B cell (primary cell): ENCODE results near the gene TMEM115. TPM values are rescaled to one million over a fixed set of nuclear protein-coding genes. Genes with fewer than 3 reads are reported as not detected.

Experiments
- ATAC-seq: fragments of 200-7000 bp; cut with Tn5 transposase; one replicate; pipeline ENCODE4 v1.10.0; 2021; ENCODE audit warnings: low read depth, mild to moderate bottlenecking, moderate number of reproducible peaks, moderate library complexity
- CTCF ChIA-PET: fragments of 350-600 bp; sonication (Branson Sonifier 250); formaldehyde crosslinking; loops from one replicate; lab custom pipeline; 2021; ENCODE audit warnings: antibody characterized with exemption, inconsistent platforms; lab: Charles Lee
- POLR2A ChIA-PET: fragments of 350-600 bp; sonication (Branson Sonifier 250); formaldehyde crosslinking; loops from one replicate; lab custom pipeline; 2021; ENCODE audit warnings: antibody characterized with exemption; lab: Charles Lee
- DNase-seq: peaks from one replicate; pipeline ENCODE4 v3.0.0; 2013
- H2AFZ ChIP-seq: 2 replicates; pipeline ENCODE4 v1.6.1; 2012; ENCODE audit warnings: mild to moderate bottlenecking, low read depth, low read length; ENCODE audit not compliant: insufficient read depth, poor library complexity, severe bottlenecking
- H3K27ac ChIP-seq, 2 donors: 1 replicate in 1 of 2; 2 replicates in 1 of 2; pipeline ENCODE4 v1.5.1; 2012 to 2013; ENCODE audit warnings: low read length in 2 of 2, mild to moderate bottlenecking in 2 of 2, moderate library complexity in 1 of 2
- H3K27me3 ChIP-seq, 4 experiments: fragments of 200-600 bp in 1 of 4; sonication (generic) in 1 of 4; replicated peaks in 1 of 4; 1 replicate in 2 of 4; 2 replicates in 2 of 4; pipeline versions ENCODE4 v1.6.1 to v1.7.0; 2013 to 2016; ENCODE audit warnings: low read length in 3 of 4, mild to moderate bottlenecking in 2 of 4, mixed read lengths in 1 of 4, moderate library complexity in 1 of 4; ENCODE audit not compliant: insufficient read depth in 4 of 4, control insufficient read depth in 3 of 4; ENCODE audit errors: control extremely low read depth in 1 of 4
- H3K36me3 ChIP-seq, 2 experiments: replicated peaks in 1 of 2; 1 replicate in 1 of 2; 2 replicates in 1 of 2; pipeline versions ENCODE4 v1.6.1 to v1.7.1; 2013; ENCODE audit warnings: low read length in 1 of 2; ENCODE audit not compliant: insufficient read depth in 2 of 2, control insufficient read depth in 1 of 2; ENCODE audit errors: control extremely low read depth in 1 of 2, extremely low read depth in 1 of 2
- H3K4me1 ChIP-seq, 2 donors: fragments of 200-600 bp in 1 of 2; sonication (generic) in 1 of 2; 1 replicate in 1 of 2; 2 replicates in 1 of 2; pipeline versions ENCODE4 v1.5.1 to v1.6.1; 2013 to 2017; ENCODE audit warnings: low read length in 2 of 2; ENCODE audit not compliant: control insufficient read depth in 2 of 2, insufficient read depth in 2 of 2
- H3K4me2 ChIP-seq: replicated peaks from 2 replicates; pipeline ENCODE3; 2012; ENCODE audit warnings: mild to moderate bottlenecking, low read depth, low read length; ENCODE audit not compliant: poor library complexity, severe bottlenecking
- H3K4me3 ChIP-seq, 5 experiments: fragments of 200-600 bp in 1 of 5; sonication (generic) in 1 of 5; 1 replicate in 3 of 5; 2 replicates in 2 of 5; pipeline versions ENCODE4 v1.5.1 to v1.7.0; 2011 to 2016; ENCODE audit warnings: low read length in 4 of 5, mild to moderate bottlenecking in 4 of 5, low read depth in 2 of 5, control low read depth in 1 of 5, moderate library complexity in 1 of 5; ENCODE audit not compliant: insufficient read depth in 1 of 5; ENCODE audit errors: control extremely low read depth in 1 of 5, extremely low read depth in 1 of 5
- H3K79me2 ChIP-seq: fragments of 200-600 bp; sonication (generic); one replicate; pipeline ENCODE4 v1.6.0; 2016; ENCODE audit warnings: low read length; ENCODE audit not compliant: control insufficient read depth, insufficient read depth
- H3K9ac ChIP-seq: fragments of 200-600 bp; sonication (generic); 2 replicates; pipeline ENCODE4 v1.6.1; 2017; ENCODE audit warnings: mild to moderate bottlenecking, low read length, moderate library complexity
- H3K9me3 ChIP-seq, 3 donors: one replicate each; pipeline versions ENCODE4 v1.6.1 to v1.7.1; 2013; ENCODE audit warnings: low read length in 2 of 3; ENCODE audit not compliant: control insufficient read depth in 2 of 3, insufficient read depth in 1 of 3; ENCODE audit errors: control extremely low read depth in 1 of 3
- H4K20me1 ChIP-seq: 2 replicates; pipeline ENCODE4 v1.6.0; 2012; ENCODE audit warnings: mild to moderate bottlenecking, low read length; ENCODE audit not compliant: insufficient read depth, control insufficient read depth, poor library complexity, severe bottlenecking
- H3K27ac Mint-ChIP-seq: one replicate; pipeline ENCODE4 v1.8.0; 2021; ENCODE audit warnings: mixed read lengths
- H3K27me3 Mint-ChIP-seq: one replicate; pipeline ENCODE4 v1.8.0; 2021; ENCODE audit warnings: mixed read lengths
- H3K4me1 Mint-ChIP-seq: one replicate; pipeline ENCODE4 v1.8.0; 2021; ENCODE audit warnings: mixed read lengths
- H3K4me3 Mint-ChIP-seq: one replicate; pipeline ENCODE4 v1.8.0; 2021; ENCODE audit warnings: mixed read lengths
- H3K9me3 Mint-ChIP-seq: one replicate; pipeline ENCODE4 v1.8.0; 2022; ENCODE audit warnings: mixed read lengths; ENCODE audit not compliant: insufficient read depth
- EZH2 ChIP-seq: IDR thresholded peaks from 2 replicates; pipeline ENCODE4 v1.6.1; 2012; ENCODE audit warnings: borderline replicate concordance, low read depth, mild to moderate bottlenecking, moderate library complexity, low read length; ENCODE audit not compliant: insufficient read depth, poor library complexity, severe bottlenecking
- WGBS: methylation state at CpG from one replicate; pipeline ENCODE4 v1.1.5; 2013; ENCODE audit warnings: missing lambda C conversion rate; ENCODE audit not compliant: insufficient coverage; 5-methylcytosine and 5-hydroxymethylcytosine counted together
- intact Hi-C: fragments of 100-400 bp; cut with micrococcal nuclease; formaldehyde crosslinking; loops from one replicate; pipeline ENCODE4 v1.10.0; 2022
- polyA plus RNA-seq: library from polyadenylated mRNA; depleted of rRNA; stranded (reverse); fragments of >200 nt; gene quantifications from 2 replicates; pipeline ENCODE4 v1.2.3, GENCODE V29; 2012
- total RNA-seq, 2 donors: library from RNA; stranded (reverse); fragments of 120-200 nt in 1 of 2; gene quantifications; 1 replicate in 1 of 2; 2 replicates in 1 of 2; pipeline versions ENCODE4 v1.2.3 to v1.2.4, GENCODE V29; 2013 to 2022
- TF ChIP-seq, protein P1 (sequence below): fragments of 200-600 bp; IDR thresholded peaks from one replicate; pipeline ENCODE4 v1.8.0; 2022; ENCODE audit warnings: antibody characterized with exemption, mild to moderate bottlenecking

The TMEM115 gene
- total and polyA plus RNA-seq, 2 donors (not counting 1 experiment from before 2014, with no cell fraction given), result 19.8 to 27.2 TPM

DNA sequence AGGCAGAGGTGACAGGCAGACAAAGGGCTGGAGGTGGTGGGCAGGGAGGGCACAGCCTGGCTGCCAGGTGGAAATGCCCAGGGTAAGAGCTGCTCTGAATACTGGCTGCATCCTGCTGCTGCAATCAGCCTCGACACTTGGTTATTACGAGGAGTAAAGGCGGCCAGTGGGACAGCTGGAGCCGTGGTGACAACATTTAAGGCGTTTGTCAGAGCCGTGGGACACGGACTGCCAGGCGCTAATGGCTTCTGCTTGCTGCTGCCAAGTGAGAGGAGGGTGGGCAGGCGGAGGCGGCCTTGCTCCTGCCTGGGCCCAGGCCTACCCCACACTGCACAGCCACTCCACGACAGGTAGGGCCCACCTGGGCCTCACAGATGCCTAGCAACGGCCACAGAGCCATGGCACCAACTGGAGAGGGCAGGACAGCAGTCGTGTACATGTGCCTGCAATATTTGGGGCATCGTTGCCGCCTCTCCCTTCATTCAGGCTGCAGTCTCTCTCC is 49.2 kb upstream of the TMEM115 start:
- no peak overlapping the region for H2AFZ ChIP-seq
- H3K9ac ChIP-seq, result no peak overlapping the region
- no peak for DNase-seq
- no peaks in the 10 kb centered on the region for H3K4me1 ChIP-seq
- H3K36me3 ChIP-seq, result no peaks in the 10 kb centered on the region
- Mint-ChIP-seq H3K4me3 (no peak overlapping the region), H3K9me3 (no peaks in the 10 kb centered on the region), H3K27ac (no peak overlapping the region), H3K27me3 (peaks cover 20% of the 10 kb centered on the region), H3K4me1 (no peaks in the 10 kb centered on the region)
- intact Hi-C loops, result no loop called here
- H4K20me1 ChIP-seq, result no peaks in the 10 kb centered on the region
- H3K27ac ChIP-seq, result no peak overlapping the region
- no peak for ATAC-seq
- no peak for TF ChIP-seq EZH2
- TF ChIP-seq, protein P1, sequence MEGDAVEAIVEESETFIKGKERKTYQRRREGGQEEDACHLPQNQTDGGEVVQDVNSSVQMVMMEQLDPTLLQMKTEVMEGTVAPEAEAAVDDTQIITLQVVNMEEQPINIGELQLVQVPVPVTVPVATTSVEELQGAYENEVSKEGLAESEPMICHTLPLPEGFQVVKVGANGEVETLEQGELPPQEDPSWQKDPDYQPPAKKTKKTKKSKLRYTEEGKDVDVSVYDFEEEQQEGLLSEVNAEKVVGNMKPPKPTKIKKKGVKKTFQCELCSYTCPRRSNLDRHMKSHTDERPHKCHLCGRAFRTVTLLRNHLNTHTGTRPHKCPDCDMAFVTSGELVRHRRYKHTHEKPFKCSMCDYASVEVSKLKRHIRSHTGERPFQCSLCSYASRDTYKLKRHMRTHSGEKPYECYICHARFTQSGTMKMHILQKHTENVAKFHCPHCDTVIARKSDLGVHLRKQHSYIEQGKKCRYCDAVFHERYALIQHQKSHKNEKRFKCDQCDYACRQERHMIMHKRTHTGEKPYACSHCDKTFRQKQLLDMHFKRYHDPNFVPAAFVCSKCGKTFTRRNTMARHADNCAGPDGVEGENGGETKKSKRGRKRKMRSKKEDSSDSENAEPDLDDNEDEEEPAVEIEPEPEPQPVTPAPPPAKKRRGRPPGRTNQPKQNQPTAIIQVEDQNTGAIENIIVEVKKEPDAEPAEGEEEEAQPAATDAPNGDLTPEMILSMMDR, result no peak
- WGBS, result 75% methylated on average over 14 of the region's 15 CpGs
- no peak overlapping the region for H3K4me2 ChIP-seq
- H3K79me2 ChIP-seq, result no peaks in the 10 kb centered on the region
- H3K4me3 ChIP-seq, result no peak overlapping the region
- CTCF ChIA-PET, result no interaction called here
- POLR2A ChIA-PET, result no interaction called here
- H3K9me3 ChIP-seq, result no peaks in the 10 kb centered on the region
- peaks cover 0 to 7% (median 1%) of the 10 kb centered on the region in 4 experiments for H3K27me3 ChIP-seq

GRCh38 chr3:50406487-50406886 is 47.2 kb upstream of the TMEM115 start:
- intact Hi-C loops, result no loop called here
- WGBS, result 67% methylated on average over 1 of the region's 1 CpG

More at GRCh38 chr3:50406487-50406886, 47.2 kb upstream of the TMEM115 start:
- no peaks in the 10 kb centered on the region for H3K9me3 ChIP-seq
- Mint-ChIP-seq H3K9me3 (no peaks in the 10 kb centered on the region), H3K27me3 (peaks cover 26% of the 10 kb centered on the region), H3K4me1 (no peaks in the 10 kb centered on the region), H3K27ac (no peak overlapping the region), H3K4me3 (no peak overlapping the region)
- ChIA-PET CTCF (interaction anchor here (1.1 kb wide), 1 partner anchor 136 kb away, joined by 3 read pairs; no protein-coding TSS in a partner anchor), POLR2A (no interaction called here)
- DNase-seq, result no peak
- H3K27me3 ChIP-seq, result peaks cover 0 to 7% (median 1%) of the 10 kb centered on the region in 4 experiments
- no peak overlapping the region for H3K27ac ChIP-seq
- H4K20me1 ChIP-seq, result no peaks in the 10 kb centered on the region
- H3K4me2 ChIP-seq, result no peak overlapping the region
- no peaks in the 10 kb centered on the region for H3K79me2 ChIP-seq
- no peaks in the 10 kb centered on the region for H3K36me3 ChIP-seq
- no peak overlapping the region for H2AFZ ChIP-seq
- no peak for TF ChIP-seq EZH2
- TF ChIP-seq, protein P1, result no peak
- H3K4me3 ChIP-seq, result no peak overlapping the region
- H3K9ac ChIP-seq, result no peak overlapping the region
- H3K4me1 ChIP-seq, result no peaks in the 10 kb centered on the region
- ATAC-seq, result no peak
